HepG2 (cell line): ENCODE data around the gene ANG. TPM values are rescaled to one million over a fixed set of nuclear protein-coding genes. Genes with fewer than 3 reads are reported as not detected.

Experiments used
- AKAP8 ChIP-seq: sonication (generic); formaldehyde crosslinking; IDR thresholded peaks from 2 replicates; pipeline ENCODE4 v1.5.1; 2020; ENCODE audit warnings: mild to moderate bottlenecking, missing genetic modification reagents
- FOXK2 ChIP-seq: fragments of 450-650 bp; IDR thresholded peaks from 2 replicates; pipeline ENCODE4 v1.6.1; 2016
- FOXO1 ChIP-seq: sonication (generic); formaldehyde crosslinking; IDR thresholded peaks from 2 replicates; pipeline ENCODE4 v1.4.0; 2020; ENCODE audit warnings: missing genetic modification reagents
- HDAC1 ChIP-seq: sonication (generic); formaldehyde crosslinking; IDR thresholded peaks from 2 replicates; pipeline ENCODE4 v1.5.1; 2020; ENCODE audit warnings: mild to moderate bottlenecking, missing genetic modification reagents
- HNF1B ChIP-seq: sonication (generic); formaldehyde crosslinking; IDR thresholded peaks from 2 replicates; pipeline ENCODE4 v1.5.1; 2020; ENCODE audit warnings: mild to moderate bottlenecking, moderate library complexity, missing genetic modification reagents
- KDM6A ChIP-seq: IDR thresholded peaks from 2 replicates; pipeline ENCODE4 v1.6.1; 2016; ENCODE audit warnings: low read depth
- KLF12 ChIP-seq: sonication (generic); formaldehyde crosslinking; IDR thresholded peaks from 2 replicates; pipeline ENCODE4 v1.4.0; 2020; ENCODE audit warnings: missing genetic modification reagents, borderline replicate concordance
- LBX2 ChIP-seq: sonication (generic); formaldehyde crosslinking; IDR thresholded peaks from 2 replicates; pipeline ENCODE4 v1.5.0; 2020; ENCODE audit warnings: missing genetic modification reagents, mild to moderate bottlenecking, borderline replicate concordance
- MAF1 ChIP-seq: sonication (generic); formaldehyde crosslinking; IDR thresholded peaks from 2 replicates; pipeline ENCODE4 v1.5.0; 2020; ENCODE audit warnings: missing genetic modification reagents, borderline replicate concordance
- PHF21A ChIP-seq: sonication (generic); formaldehyde crosslinking; IDR thresholded peaks from 2 replicates; pipeline ENCODE4 v1.5.0; 2020; ENCODE audit warnings: mild to moderate bottlenecking, missing genetic modification reagents
- RAD51 ChIP-seq: fragments of 450-650 bp; IDR thresholded peaks from 2 replicates; pipeline ENCODE4 v1.6.1; 2016; ENCODE audit warnings: borderline replicate concordance
- RXRB ChIP-seq: IDR thresholded peaks from 2 replicates; pipeline ENCODE4 v1.6.1; 2016; ENCODE audit warnings: borderline replicate concordance, missing genetic modification reagents, missing compliant biosample characterization
- THAP7 ChIP-seq: sonication (generic); formaldehyde crosslinking; IDR thresholded peaks from 2 replicates; pipeline ENCODE4 v1.8.1; 2023; ENCODE audit warnings: mild to moderate bottlenecking, missing genetic modification reagents
- ZFX ChIP-seq: sonication (generic); formaldehyde crosslinking; IDR thresholded peaks from 2 replicates; pipeline ENCODE4 v1.4.0; 2020; ENCODE audit warnings: mild to moderate bottlenecking, low read depth, missing genetic modification reagents, moderate library complexity
- ZNF275 ChIP-seq: sonication (generic); formaldehyde crosslinking; IDR thresholded peaks from 2 replicates; pipeline ENCODE4 v1.8.0; 2022; ENCODE audit warnings: missing genetic modification reagents, mild to moderate bottlenecking, inconsistent platforms, borderline replicate concordance
- ZNF644 ChIP-seq: IDR thresholded peaks from 2 replicates; pipeline ENCODE4 v1.6.1; 2016; ENCODE audit warnings: low read depth
- ZNF782 ChIP-seq: sonication (generic); formaldehyde crosslinking; IDR thresholded peaks from 2 replicates; pipeline ENCODE4 v1.4.0; 2020; ENCODE audit warnings: missing genetic modification reagents, mild to moderate bottlenecking, borderline replicate concordance
- ZNF792 ChIP-seq: IDR thresholded peaks from 2 replicates; pipeline ENCODE4 v1.6.1; 2016
- polyA plus RNA-seq, 8 experiments: library from polyadenylated mRNA; depleted of rRNA in 3 of 8; stranded (reverse) in 7 of 8; unstranded in 1 of 8; fragments of >200 nt; fragmentation: Illumina TruSeq in 4 of 8; extraction: Trizol in 4 of 8; gene quantifications; 2 replicates each; pipeline versions ENCODE4 v1.2.1 to v1.2.3, GENCODE V29; 2011 to 2016; ENCODE audit warnings: low read depth in 4 of 8, missing spikeins in 1 of 8, mixed read lengths in 1 of 8; ENCODE audit not compliant: insufficient read depth in 1 of 8
- total RNA-seq, 5 experiments: library from RNA; depleted of rRNA; stranded (reverse); fragments of >200 nt; fragmentation: Illumina TruSeq; extraction: Trizol; gene quantifications; 2 replicates each; pipeline ENCODE4 v1.2.3, GENCODE V29; 2016; ENCODE audit warnings: low read depth in 1 of 5
- TF ChIP-seq, protein P1 (sequence below): sonication (generic); formaldehyde crosslinking; conservative IDR thresholded peaks from 2 replicates; pipeline ENCODE4 v1.4.0; 2020; ENCODE audit warnings: missing genetic modification reagents
- TF ChIP-seq, protein P2 (sequence below): sonication (generic); formaldehyde crosslinking; IDR thresholded peaks from 2 replicates; pipeline ENCODE4 v1.4.0; 2020; ENCODE audit warnings: missing genetic modification reagents, borderline replicate concordance

The ANG gene
- total and polyA plus RNA-seq, 2 of the 13 experiments (the other 11 are each of a cell fraction or from before 2014, with no cell fraction given), result 83.6 to 401 TPM

GRCh38 chr14:20686386-20687143 lies 2.0 kb upstream of the ANG start (continued):
- TF ChIP-seq ZNF644 (CRISPR knock-in tag) (no peak), ZNF275 (no peak), HDAC1 (CRISPR knock-in tag) (peak; percentile 55), KDM6A (peak; percentile 95), LBX2 (CRISPR knock-in tag) (no peak), RAD51 (no peak), ZFX (CRISPR knock-in tag) (no peak), FOXK2 (0 out of 2 replicates have a peak, but pooled peaks have one; percentile 7), MAF1 (peak; percentile 80; the same call in 1 of the 2 replicates), RXRB (CRISPR knock-in tag) (peak; percentile 94), KLF12 (CRISPR knock-in tag) (no peak), HNF1B (CRISPR knock-in tag) (0 out of 2 replicates have a peak, but pooled peaks have one; percentile 34), ZNF782 (CRISPR knock-in tag) (no peak), PHF21A (peak; percentile 66; the same call in 1 of the 2 replicates), FOXO1 (CRISPR knock-in tag) (peak; percentile 95), ZNF792 (CRISPR knock-in tag) (peak; percentile 51; the same call in 1 of the 2 replicates), AKAP8 (CRISPR knock-in tag) (no peak), THAP7 (CRISPR knock-in tag) (no peak)
- TF ChIP-seq, protein P1, sequence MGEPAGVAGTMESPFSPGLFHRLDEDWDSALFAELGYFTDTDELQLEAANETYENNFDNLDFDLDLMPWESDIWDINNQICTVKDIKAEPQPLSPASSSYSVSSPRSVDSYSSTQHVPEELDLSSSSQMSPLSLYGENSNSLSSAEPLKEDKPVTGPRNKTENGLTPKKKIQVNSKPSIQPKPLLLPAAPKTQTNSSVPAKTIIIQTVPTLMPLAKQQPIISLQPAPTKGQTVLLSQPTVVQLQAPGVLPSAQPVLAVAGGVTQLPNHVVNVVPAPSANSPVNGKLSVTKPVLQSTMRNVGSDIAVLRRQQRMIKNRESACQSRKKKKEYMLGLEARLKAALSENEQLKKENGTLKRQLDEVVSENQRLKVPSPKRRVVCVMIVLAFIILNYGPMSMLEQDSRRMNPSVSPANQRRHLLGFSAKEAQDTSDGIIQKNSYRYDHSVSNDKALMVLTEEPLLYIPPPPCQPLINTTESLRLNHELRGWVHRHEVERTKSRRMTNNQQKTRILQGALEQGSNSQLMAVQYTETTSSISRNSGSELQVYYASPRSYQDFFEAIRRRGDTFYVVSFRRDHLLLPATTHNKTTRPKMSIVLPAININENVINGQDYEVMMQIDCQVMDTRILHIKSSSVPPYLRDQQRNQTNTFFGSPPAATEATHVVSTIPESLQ (CRISPR knock-in tag), result 0 out of 2 replicates have a peak, but pooled peaks have one; percentile 51
- TF ChIP-seq, protein P2, sequence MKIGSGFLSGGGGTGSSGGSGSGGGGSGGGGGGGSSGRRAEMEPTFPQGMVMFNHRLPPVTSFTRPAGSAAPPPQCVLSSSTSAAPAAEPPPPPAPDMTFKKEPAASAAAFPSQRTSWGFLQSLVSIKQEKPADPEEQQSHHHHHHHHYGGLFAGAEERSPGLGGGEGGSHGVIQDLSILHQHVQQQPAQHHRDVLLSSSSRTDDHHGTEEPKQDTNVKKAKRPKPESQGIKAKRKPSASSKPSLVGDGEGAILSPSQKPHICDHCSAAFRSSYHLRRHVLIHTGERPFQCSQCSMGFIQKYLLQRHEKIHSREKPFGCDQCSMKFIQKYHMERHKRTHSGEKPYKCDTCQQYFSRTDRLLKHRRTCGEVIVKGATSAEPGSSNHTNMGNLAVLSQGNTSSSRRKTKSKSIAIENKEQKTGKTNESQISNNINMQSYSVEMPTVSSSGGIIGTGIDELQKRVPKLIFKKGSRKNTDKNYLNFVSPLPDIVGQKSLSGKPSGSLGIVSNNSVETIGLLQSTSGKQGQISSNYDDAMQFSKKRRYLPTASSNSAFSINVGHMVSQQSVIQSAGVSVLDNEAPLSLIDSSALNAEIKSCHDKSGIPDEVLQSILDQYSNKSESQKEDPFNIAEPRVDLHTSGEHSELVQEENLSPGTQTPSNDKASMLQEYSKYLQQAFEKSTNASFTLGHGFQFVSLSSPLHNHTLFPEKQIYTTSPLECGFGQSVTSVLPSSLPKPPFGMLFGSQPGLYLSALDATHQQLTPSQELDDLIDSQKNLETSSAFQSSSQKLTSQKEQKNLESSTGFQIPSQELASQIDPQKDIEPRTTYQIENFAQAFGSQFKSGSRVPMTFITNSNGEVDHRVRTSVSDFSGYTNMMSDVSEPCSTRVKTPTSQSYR, result peak; percentile 48; the same call in 1 of the 2 replicates
